WI38 (cell line): Measurements from ENCODE around the gene KIAA2012.

ENCODE experiments used
- H3K4me3 ChIP-seq: 2 replicates; pipeline ENCODE4 v1.5.1; 2011; ENCODE audit warnings: low read depth, mild to moderate bottlenecking, control low read depth, low read length
- TF ChIP-seq, protein P1 (sequence below): IDR thresholded peaks from 2 replicates; pipeline ENCODE4 v1.5.1; 2012; ENCODE audit warnings: low read depth, mild to moderate bottlenecking, control low read depth, low read length

Gene KIAA2012

DNA sequence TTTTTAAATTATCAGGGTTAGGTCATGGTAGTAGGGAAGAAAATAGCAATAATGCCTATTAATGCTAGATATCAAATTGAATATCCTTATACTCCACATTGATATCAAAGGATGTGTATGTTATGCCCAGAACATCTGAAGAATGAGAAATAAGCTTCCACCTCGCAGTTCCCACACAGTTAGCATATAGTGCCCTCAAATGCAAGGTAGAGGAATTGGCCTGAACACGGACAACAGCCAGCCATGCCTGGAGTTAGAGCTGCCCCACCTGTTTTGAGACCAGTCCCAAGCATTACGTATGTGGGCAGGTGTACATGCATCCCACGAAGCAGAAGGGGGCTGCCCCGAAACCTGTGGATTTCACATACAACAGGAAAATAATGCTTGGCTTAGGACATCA lies 85.7 kb downstream of the KIAA2012 start:
- TF ChIP-seq, protein P1, sequence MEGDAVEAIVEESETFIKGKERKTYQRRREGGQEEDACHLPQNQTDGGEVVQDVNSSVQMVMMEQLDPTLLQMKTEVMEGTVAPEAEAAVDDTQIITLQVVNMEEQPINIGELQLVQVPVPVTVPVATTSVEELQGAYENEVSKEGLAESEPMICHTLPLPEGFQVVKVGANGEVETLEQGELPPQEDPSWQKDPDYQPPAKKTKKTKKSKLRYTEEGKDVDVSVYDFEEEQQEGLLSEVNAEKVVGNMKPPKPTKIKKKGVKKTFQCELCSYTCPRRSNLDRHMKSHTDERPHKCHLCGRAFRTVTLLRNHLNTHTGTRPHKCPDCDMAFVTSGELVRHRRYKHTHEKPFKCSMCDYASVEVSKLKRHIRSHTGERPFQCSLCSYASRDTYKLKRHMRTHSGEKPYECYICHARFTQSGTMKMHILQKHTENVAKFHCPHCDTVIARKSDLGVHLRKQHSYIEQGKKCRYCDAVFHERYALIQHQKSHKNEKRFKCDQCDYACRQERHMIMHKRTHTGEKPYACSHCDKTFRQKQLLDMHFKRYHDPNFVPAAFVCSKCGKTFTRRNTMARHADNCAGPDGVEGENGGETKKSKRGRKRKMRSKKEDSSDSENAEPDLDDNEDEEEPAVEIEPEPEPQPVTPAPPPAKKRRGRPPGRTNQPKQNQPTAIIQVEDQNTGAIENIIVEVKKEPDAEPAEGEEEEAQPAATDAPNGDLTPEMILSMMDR, result no peak
- H3K4me3 ChIP-seq, result no peak overlapping the region

DNA sequence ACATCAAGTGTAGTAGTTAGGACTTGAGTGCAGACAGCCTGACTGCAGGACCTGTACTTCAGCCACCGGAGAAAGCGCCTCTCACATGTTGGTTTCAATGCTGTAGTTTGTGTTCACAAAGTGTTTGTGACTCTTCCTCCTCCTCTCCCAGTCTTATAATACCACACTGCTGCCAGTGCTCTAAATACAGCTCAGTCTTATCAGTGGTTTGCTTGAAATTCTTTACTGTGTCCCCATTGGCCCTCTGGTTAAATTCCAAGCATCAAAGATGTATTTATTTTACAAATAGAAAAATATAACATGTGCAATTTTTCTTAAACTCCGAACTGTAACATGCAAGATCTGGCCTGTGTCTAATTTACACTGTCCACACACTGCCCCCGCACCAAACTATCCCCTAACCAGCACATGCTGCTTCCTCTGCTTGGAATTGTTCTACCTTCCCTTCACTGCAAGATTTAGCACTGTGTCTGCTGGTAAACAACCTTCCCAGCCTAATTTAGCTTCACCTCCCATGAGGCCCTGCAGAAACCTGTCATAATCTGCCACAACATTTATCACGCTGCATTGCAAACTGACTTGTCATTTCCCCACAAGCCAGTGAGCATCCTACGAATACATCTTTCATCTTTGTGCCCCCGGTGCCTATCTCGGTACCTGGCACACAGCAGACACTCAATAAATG lies 88.2 kb downstream of the KIAA2012 start:
- H3K4me3 ChIP-seq, result no peak overlapping the region
- TF ChIP-seq, protein P1, result no peak

- TF ChIP-seq, protein P1, result no peak
- no peak overlapping the region for H3K4me3 ChIP-seq
Measured at GRCh38 chr2:202164411-202164810, 91.4 kb downstream of the KIAA2012 start.

- TF ChIP-seq, protein P1, result no peak
- H3K4me3 ChIP-seq, result no peak overlapping the region
Measured at GRCh38 chr2:202165208-202165607, 92.2 kb downstream of the KIAA2012 start.

DNA sequence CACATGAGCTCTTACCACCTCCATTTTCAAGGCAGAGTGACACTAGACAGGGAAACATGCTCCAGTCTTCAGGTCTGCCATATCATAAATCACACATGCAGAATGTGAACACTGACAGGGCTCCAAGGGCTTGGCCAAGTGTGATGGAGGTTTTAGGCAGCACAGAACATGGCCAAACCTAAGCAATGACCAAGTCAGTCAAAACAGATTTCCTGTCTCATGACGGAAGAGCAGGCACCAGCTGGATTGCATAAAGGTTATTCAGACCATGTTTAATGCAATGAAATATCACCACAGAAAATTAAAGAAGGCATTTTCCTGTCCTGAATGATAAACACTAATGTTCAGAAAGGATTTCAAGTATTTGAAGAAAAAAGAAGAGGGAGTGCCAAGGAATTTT lies 92.9 kb downstream of the KIAA2012 start:
- H3K4me3 ChIP-seq, result no peak overlapping the region
- TF ChIP-seq, protein P1, result no peak

- TF ChIP-seq, protein P1, result no peak
- H3K4me3 ChIP-seq, result no peak overlapping the region
Measured at GRCh38 chr2:202169131-202169530, 96.1 kb downstream of the KIAA2012 start.

DNA sequence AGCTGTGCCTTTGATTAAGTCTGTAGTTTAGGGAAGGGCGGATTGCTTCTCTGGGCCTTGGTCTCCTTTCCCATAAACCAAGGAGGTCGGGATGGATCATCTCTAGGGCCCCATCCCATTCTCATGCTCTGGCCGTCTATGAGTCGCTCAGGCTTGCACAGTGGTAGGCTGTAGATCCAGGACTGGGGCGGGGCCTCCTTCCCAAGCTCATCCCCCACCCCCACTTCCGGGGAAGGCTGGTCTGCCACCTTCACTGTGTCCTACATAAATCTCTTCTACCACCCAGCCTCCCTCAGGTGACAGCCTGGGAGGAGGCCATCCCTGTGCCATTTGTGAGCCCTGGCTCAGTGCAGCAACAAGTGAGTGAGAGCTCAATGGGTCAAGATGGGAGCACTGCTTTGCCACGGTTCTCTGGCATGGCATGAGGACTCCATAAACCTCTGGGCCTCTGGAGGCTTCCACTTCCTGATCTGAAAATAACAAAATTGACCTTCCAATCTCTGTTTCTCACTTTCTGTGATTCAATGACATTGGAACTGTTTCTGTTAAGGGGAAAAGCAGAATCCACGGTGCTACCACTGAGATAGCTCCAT lies 96.9 kb downstream of the KIAA2012 start:
- TF ChIP-seq, protein P1, result no peak
- no peak overlapping the region for H3K4me3 ChIP-seq
